HG03135 (cell line): ENCODE measurements around the gene VPS13A.
A peak's percentile ranks its signal among the peaks of the same experiment; 100 is the strongest.
"Not testable (repeated sequence)": the region's sequence is repeated elsewhere in the genome, so short reads cannot be mapped to it uniquely, and the experiment has no call there.

ENCODE experiments used
- ATAC-seq: cut with Tn5 transposase; IDR thresholded peaks from one replicate; pipeline ENCODE4 v1.9.1; 2021; ENCODE audit warnings: mild to moderate bottlenecking, moderate library complexity; ENCODE audit not compliant: unreplicated experiment

Gene VPS13A

GRCh38 chr9:77293949-77294348 is 116.6 kb downstream of the VPS13A start:
- ATAC-seq: no peak

DNA sequence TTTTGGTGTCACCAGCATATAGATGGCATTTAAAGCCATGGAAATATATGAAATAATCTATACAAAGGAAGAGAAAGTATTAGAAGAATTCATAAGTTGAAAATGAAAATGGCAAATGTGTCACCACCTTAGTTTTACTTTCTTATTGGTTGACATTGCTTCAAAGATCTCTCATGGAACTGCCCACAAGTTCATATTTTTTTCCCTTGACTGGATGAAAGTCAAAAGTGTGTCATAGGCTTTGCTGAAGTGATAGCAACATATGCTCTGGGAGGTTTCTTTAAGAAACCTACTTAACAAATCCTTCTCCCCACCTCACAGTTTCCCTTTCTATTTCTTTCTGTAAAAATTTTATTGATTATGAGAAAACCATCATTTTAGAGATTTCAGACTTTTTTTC is 127.2 kb downstream of the VPS13A start:
- peak; percentile 77 for ATAC-seq

DNA sequence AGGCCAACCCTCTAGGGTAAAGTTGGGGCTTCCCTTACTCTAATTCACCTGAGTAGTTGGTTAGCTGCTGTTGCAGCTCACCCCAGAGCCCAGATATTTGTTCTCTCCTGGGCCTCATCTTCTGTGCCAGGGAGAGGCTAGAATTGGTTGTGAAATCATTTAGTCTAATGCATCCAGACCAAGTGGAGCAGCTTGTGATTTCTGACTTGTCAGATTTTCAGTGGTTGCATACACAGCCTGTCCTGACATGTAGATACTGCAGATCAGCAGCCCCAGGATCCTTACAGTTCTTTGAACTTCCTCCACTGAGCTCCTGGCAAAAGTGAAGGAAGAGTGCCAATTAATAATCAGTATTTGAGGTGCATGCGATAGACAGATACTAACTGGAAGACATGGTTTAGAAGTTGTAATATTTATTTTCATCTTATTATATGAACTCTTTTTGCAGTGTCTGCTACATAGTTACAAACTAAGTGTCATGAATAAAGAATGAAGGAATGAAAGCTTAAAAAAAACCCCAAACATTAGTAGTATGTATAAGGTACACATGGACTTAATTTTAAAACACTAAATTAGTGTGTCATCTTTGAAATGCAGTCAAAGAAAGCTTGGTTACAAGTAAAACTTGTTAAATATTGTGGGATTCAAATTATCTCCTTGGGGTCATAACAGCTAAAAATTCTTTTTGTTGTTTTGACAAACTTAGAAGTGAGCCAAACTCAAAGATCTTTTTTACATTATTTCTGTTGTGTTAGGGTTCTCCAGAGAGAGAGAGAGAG is 128.5 kb downstream of the VPS13A start:
- ATAC-seq: no peak

GRCh38 chr9:77307166-77307565 is 129.8 kb downstream of the VPS13A start:
- ATAC-seq: no peak

GRCh38 chr9:77316058-77316457 is 138.7 kb downstream of the VPS13A start:
- no peak for ATAC-seq

- ATAC-seq: no peak
These were observed 147.7 kb downstream of the VPS13A start for GRCh38 chr9:77325058-77325457.

DNA sequence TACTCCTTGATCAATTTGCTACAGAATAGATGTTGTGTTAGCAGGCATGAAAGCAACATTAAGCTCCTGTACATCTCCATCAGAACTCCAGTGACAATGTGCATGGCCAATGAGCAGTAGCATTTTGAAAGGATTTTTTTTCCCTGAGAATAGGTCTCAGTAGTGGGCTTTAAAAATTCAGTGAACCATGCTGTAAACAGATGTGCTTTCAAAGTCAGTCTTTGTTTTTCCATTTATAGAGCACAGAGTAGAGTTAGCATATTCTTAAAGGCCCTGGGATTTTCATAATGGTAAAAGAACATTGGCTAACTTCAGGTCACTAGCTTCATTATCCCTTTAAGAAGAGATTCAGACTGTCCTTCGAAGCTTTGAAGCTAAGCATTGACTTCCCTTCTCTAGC is 150.8 kb downstream of the VPS13A start:
- ATAC-seq: no peak

GRCh38 chr9:77370064-77370463 is 192.7 kb downstream of the VPS13A start:
- no peak for ATAC-seq

DNA sequence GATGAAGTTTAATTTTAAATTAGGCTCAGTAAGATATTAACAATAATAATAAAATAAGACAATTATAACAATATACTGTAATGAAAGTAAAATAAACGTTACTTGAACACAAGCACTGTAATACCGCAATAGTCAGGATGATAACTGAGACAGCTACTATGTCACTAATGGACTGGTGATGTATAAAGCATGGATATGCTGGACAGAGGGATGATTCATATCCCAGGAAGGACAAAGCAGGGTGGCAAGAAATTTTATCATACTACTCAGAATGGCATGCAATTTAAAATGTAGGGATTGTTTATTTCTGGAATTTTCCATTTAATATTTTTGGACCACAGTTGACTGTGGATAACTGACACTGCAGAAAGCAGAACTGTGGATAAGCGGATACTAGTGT is 196.9 kb downstream of the VPS13A start:
- ATAC-seq: no peak

GRCh38 chr9:77375956-77376532 is 198.7 kb downstream of the VPS13A start:
- no peak for ATAC-seq

DNA sequence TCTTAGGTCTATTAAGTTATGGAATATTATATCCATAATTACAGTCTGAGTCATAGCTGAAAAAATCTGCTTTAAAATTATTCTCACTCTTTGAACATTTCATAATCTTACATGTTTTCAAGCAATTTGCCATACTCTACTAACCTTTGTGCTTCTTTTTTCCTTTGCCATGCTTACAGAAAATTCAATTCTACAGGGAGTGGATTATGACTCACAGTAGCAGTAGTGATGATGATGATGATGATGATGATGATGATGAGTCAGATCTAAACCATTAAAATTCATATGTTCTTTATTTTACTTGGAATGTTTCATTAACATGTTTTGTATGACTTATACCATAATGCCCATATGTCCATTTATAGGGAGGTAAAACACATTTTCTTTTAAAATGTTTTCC is 207.1 kb downstream of the VPS13A start:
- ATAC-seq: no peak

DNA sequence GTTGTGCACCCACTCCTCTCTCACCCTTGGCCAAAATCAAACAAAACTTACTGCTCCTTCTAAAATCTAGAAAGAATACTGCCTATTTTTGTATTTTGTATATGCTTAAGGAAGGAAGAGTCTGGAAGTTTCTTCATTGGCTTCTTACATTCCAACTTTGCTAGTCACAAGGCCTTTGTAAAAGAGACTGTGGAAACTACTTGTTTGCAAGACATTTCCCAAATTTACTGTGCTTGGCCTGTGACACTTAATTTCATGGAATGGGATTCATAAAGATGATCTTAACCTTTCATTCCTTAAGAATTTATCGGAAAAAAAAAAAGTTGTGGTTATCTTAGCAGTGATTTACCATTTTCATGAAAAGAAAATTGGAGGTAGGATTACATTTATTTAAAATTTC is 208.9 kb downstream of the VPS13A start:
- no peak for ATAC-seq

DNA sequence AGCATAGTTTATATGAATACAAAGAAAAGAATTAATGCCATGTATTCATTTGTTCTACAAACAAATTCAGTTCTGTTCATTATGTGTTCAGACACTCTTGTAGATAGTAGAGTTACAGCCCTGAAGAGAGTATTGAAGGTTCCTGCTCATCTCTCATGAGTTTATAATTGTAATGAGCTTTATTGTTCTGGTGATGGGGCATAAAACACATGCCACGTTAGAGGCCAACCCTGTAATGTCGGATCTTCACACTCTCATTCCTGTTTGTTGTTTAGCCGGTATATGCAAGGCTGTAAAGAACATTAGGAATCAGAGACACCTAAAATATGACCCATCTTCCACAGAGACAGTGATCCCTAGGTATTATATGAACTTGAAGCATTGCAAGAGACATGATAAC is 214.5 kb downstream of the VPS13A start:
- ATAC-seq: no peak

DNA sequence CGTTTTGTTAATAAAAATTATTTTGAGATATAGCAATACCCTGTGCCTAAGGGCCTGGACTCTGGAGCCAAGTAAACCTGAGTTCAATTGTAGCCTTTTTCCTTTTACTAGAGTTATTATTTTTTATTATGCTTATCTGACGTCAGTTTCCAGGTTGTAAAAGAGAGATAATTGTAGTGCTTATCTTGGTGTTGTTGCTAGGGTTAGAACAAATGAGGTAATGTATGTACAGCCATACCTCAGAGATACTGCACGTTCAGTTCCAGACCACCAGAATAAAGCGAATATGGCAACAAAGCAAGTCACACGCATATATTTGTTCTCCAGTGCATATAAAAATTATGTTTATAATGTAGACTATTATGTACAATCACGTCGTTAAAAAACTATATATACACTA is 215.0 kb downstream of the VPS13A start:
- no peak for ATAC-seq

DNA sequence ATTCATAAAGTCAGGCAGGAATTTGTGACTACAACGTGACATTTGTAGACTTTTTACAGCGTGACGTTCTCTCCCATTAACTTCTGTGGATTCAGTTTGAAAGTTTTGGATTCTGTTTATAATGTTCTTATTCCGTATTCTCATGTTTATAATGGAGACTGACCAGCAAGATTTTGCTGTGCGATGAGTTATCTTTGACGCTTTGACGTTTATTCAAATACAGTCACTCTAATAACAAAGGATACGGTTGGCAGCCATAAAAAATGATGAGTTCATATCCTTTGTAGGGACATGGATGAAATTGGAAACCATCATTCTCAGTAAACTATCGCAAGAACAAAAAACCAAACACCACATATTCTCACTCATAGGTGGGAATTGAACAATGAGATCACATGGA is 221.2 kb downstream of the VPS13A start:
- not testable (repeated sequence) for ATAC-seq

GRCh38 chr9:77399964-77400363 is 222.6 kb downstream of the VPS13A start:
- no peak for ATAC-seq

- ATAC-seq: no peak
These were observed 225.0 kb downstream of the VPS13A start for GRCh38 chr9:77402286-77402685.

GRCh38 chr9:77403239-77403638 is 225.9 kb downstream of the VPS13A start:
- no peak for ATAC-seq

DNA sequence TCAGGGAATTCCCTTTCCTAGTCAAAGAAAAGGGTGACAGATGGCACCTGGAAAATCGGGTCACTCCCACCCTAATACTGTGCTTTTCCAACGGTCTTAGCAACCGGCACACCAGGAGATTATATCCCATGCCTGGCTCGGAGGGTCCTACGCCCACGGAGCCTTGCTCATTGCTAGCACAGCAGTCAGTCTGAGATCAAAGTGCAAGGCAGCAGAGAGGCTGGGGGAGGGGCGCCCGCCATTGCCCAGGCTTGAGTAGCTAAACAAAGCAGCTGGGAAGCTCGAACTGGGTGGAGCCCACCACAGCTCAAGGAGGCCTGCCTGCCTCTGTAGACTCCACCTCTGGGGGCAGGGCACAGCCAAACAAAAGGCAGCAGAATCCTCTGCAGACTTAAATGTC is 231.2 kb downstream of the VPS13A start:
- ATAC-seq: not testable (repeated sequence)

DNA sequence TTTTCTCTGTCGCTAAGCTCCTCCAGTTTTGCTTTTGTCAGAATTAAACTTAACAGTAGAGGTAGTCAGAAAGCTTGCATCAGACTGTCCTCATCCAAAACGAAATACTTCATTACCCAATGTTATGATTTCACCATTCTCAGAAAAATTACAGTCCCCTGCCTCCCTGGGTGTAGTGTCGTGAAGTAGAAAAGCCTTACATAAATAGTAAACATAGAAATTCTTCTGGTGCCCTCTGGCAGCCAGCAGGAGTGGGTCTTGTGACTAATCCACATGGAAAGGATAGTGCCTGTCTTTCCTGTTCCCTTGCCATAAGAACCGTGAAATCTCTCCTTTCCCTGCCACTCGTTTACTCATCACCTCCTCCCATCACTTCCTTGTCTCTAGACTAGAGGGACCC is 240.2 kb downstream of the VPS13A start:
- ATAC-seq: no peak

DNA sequence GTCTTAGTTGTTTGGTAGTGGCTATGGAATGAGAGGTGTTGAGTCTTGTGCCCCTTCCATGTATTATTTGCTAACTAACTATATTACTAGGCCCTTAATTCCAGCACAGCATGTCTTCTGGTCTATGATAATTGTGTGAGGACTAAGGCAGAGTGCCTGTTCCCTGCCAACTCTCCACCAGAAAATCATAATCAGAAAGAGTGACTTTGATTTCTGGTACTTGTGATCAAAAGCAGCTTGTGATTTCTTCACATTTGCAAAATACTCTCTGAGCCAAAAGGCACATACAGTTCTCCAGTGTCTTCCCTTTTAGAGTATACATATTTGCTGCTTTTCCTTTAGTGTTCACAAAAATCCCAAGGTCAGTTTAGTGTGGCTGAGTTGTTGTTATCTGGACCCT is 240.9 kb downstream of the VPS13A start:
- no peak for ATAC-seq

DNA sequence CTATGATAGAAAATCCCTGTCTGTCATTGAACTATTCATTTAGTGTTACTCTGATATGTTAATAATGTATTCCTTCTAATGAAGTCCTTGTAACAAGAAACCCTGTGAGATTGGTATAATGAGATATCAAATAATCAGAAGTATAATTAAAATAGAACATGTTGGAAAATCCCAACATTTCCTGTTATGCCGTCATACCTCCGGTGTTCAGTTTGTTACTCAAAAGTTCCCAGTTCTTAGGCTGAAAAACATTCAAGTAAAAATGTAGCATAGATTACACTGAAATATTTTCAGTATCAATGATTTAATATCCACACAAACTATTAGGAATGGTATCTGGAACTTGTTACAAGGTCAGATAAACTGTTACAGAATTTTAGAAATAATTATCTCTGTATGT is 243.3 kb downstream of the VPS13A start:
- ATAC-seq: no peak
